ENCODE results near the gene C6orf141. TPM values are rescaled to one million over a fixed set of nuclear protein-coding genes. Genes with fewer than 3 reads are reported as not detected.

The C6orf141 gene
- total and polyA plus RNA-seq, 4 donors, result 0.14 to 0.84 (median 0.38) TPM

- TF ChIP-seq REST (IDR thresholded peaks at IDR 0.05) (no peak), SP1 (IDR thresholded peaks at IDR 0.05) (no peak)
These were observed 14.8 kb downstream of the C6orf141 start (continued) for GRCh38 chr6:49565261-49565660.

GRCh38 chr6:49565855-49566254 is 15.4 kb downstream of the C6orf141 start:
- H3K4me3 ChIP-seq (ENCODE audit: low read depth in 1 of 3, low read length in 3 of 3), result no peak overlapping the region
- peaks cover 0 to 10% (median 9%) of the 10 kb centered on the region in 4 donors for H3K4me1 ChIP-seq (ENCODE audit: control insufficient read depth in 4 of 4, insufficient read depth in 4 of 4, low read length in 3 of 4)
- H3K27ac ChIP-seq (ENCODE audit: low read depth in 1 of 2, low read length in 2 of 2), result no peak overlapping the region
- no peak overlapping the region for H3K9ac ChIP-seq (ENCODE audit: low read depth in 1 of 2, low read length in 2 of 2)
- no peak for DNase-seq (ENCODE audit: low spot score)
- no peaks in the 10 kb centered on the region for H3K36me3 ChIP-seq (ENCODE audit: control insufficient read depth in 4 of 4, insufficient read depth in 3 of 4, low read depth in 1 of 4, low read length in 3 of 4)
- no peak for TF ChIP-seq ZBTB33 (IDR thresholded peaks at IDR 0.05)
- TF ChIP-seq FOXA2 (IDR thresholded peaks at IDR 0.05), result no peak
- no peak for TF ChIP-seq FOXA1 (IDR thresholded peaks at IDR 0.05)
- no peak for TF ChIP-seq CTCF (IDR thresholded peaks at IDR 0.05; ENCODE audit: low read depth, low read length, missing input control)
- TF ChIP-seq MAX (IDR thresholded peaks at IDR 0.05), result no peak
- TF ChIP-seq HNF4G (IDR thresholded peaks at IDR 0.05), result no peak
- no peak for TF ChIP-seq NR2F2 (IDR thresholded peaks at IDR 0.05)
- no peak for TF ChIP-seq ATF3 (IDR thresholded peaks at IDR 0.05)
- TF ChIP-seq EGR1 (IDR thresholded peaks at IDR 0.05; ENCODE audit: low read depth in 2 of 2), result no peak
- no peak for TF ChIP-seq JUND (IDR thresholded peaks at IDR 0.05)
- TF ChIP-seq HNF4A (conservative IDR thresholded peaks at IDR 0.05), result no peak
- TF ChIP-seq REST (IDR thresholded peaks at IDR 0.05), result no peak
- TF ChIP-seq GABPA (IDR thresholded peaks at IDR 0.05 in 1 of 2, conservative IDR thresholded peaks at IDR 0.05 in 1 of 2), result no peak
- TF ChIP-seq YY1 (IDR thresholded peaks at IDR 0.05), result no peak
- TF ChIP-seq SP1 (IDR thresholded peaks at IDR 0.05), result no peak
- TF ChIP-seq TAF1 (conservative IDR thresholded peaks at IDR 0.05), result no peak
- no peak for TF ChIP-seq RXRA (IDR thresholded peaks at IDR 0.05)
- no peak for TF ChIP-seq RAD21 (IDR thresholded peaks at IDR 0.05)
- no peaks in the 10 kb centered on the region for H3K9me3 ChIP-seq (ENCODE audit: control insufficient read depth in 4 of 4, low read length in 3 of 4)
- WGBS, result 76% methylated on average over 10 of the region's 10 CpGs
- H3K27me3 ChIP-seq (ENCODE audit: control insufficient read depth in 4 of 4, insufficient read depth in 4 of 4, low read length in 3 of 4), result no peaks in the 10 kb centered on the region

All from liver (tissue), 9 donors.